Effector memory CD8-positive, alpha-beta T cell (primary cell): ENCODE results near the gene HOXB3.

Experiments used
- ATAC-seq: fragments of 150-1000 bp; cut with Tn5 transposase; replicated peaks from 2 replicates; pipeline ENCODE4 v1.10.0; 2021; ENCODE audit warnings: mild to moderate bottlenecking, moderate library complexity
- DNase-seq, 3 experiments: peaks; one replicate each; pipeline ENCODE4 v3.0.0; 2021
- H3K27ac Mint-ChIP-seq, 2 donors: one replicate each; pipeline ENCODE4 v1.8.0; 2022; ENCODE audit warnings: mild to moderate bottlenecking in 2 of 2, mixed read lengths in 2 of 2, moderate library complexity in 2 of 2
- H3K27me3 Mint-ChIP-seq, 2 donors: one replicate each; pipeline ENCODE4 v1.8.0; 2022; ENCODE audit warnings: mixed read lengths in 2 of 2
- H3K36me3 Mint-ChIP-seq: one replicate; pipeline ENCODE4 v1.8.0; 2022; ENCODE audit warnings: mild to moderate bottlenecking, moderate library complexity, mixed read lengths; ENCODE audit not compliant: insufficient read depth
- H3K4me1 Mint-ChIP-seq, 2 donors: one replicate each; pipeline ENCODE4 v1.8.0; 2022; ENCODE audit warnings: low read depth in 2 of 2, mixed read lengths in 2 of 2
- H3K4me3 Mint-ChIP-seq, 2 donors: one replicate each; pipeline ENCODE4 v1.8.0; 2022; ENCODE audit warnings: mild to moderate bottlenecking in 2 of 2, mixed read lengths in 2 of 2, moderate library complexity in 2 of 2
- H3K9me3 Mint-ChIP-seq, 2 donors: one replicate each; pipeline ENCODE4 v1.8.0; 2022; ENCODE audit warnings: mixed read lengths in 2 of 2

The HOXB3 gene

GRCh38 chr17:48595278-48595999 lies 5.4 kb upstream of the HOXB3 start:
- Mint-ChIP-seq H3K4me1 (peaks cover 39 to 42% of the 10 kb centered on the region in 2 donors), H3K4me3 (peak overlapping the region in 1 of 2 donors; percentile 38), H3K9me3 (no peaks in the 10 kb centered on the region), H3K36me3 (peaks cover 13% of the 10 kb centered on the region), H3K27ac (no peak overlapping the region), H3K27me3 (peaks cover 75 to 100% of the 10 kb centered on the region in 2 donors)
- ATAC-seq (no peak), DNase-seq (no peak)

- ATAC-seq: no peak
- Mint-ChIP-seq H3K4me1 (peaks cover 39 to 42% of the 10 kb centered on the region in 2 donors), H3K9me3 (no peaks in the 10 kb centered on the region), H3K27ac (no peak overlapping the region), H3K4me3 (peak overlapping the region in 1 of 2 donors; percentile 20), H3K27me3 (peaks cover 68 to 98% of the 10 kb centered on the region in 2 donors), H3K36me3 (peaks cover 13% of the 10 kb centered on the region)
- DNase-seq: no peak
These were observed 4.7 kb upstream of the HOXB3 start for GRCh38 chr17:48594538-48595277.

GRCh38 chr17:48593840-48594537 lies 3.9 kb upstream of the HOXB3 start:
- Mint-ChIP-seq H3K4me1 (peaks cover 39 to 42% of the 10 kb centered on the region in 2 donors), H3K27ac (peak overlapping the region in 1 of 2 donors; percentile 58), H3K27me3 (peaks cover 60 to 91% of the 10 kb centered on the region in 2 donors), H3K9me3 (no peaks in the 10 kb centered on the region), H3K4me3 (peak overlapping the region; percentile 85 to 86), H3K36me3 (peaks cover 13% of the 10 kb centered on the region)
- ATAC-seq (peak; percentile 67), DNase-seq (peak; percentile 78 to 86 (median 85))

GRCh38 chr17:48593126-48593829 lies 3.2 kb upstream of the HOXB3 start, which contains the start of gene HOXB5:
HOXB5 (minus strand) TSS chr17:48593779; CDS start chr17:48593682, 97 bp downstream.
- H3K4me1 Mint-ChIP-seq: peaks cover 34 to 39% of the 10 kb centered on the region in 2 donors
- H3K27me3 Mint-ChIP-seq: peaks cover 53 to 84% of the 10 kb centered on the region in 2 donors
- ATAC-seq: peak; percentile 45
- H3K27ac Mint-ChIP-seq: peak within 1 kb of the TSS in 1 of 2 donors; percentile 58
- no peak for DNase-seq
- H3K9me3 Mint-ChIP-seq: no peaks in the 10 kb centered on the region
- peak within 1 kb of the TSS; percentile 85 to 86 for H3K4me3 Mint-ChIP-seq
- H3K36me3 Mint-ChIP-seq: peaks cover 13% of the 10 kb centered on the region

GRCh38 chr17:48592577-48592976 lies 2.5 kb upstream of the HOXB3 start:
- peak; percentile 24 for ATAC-seq
- Mint-ChIP-seq H3K9me3 (no peaks in the 10 kb centered on the region), H3K27me3 (peaks cover 49 to 80% of the 10 kb centered on the region in 2 donors), H3K27ac (no peak overlapping the region), H3K4me1 (peaks cover 27 to 32% of the 10 kb centered on the region in 2 donors), H3K36me3 (peaks cover 11% of the 10 kb centered on the region), H3K4me3 (peak overlapping the region; percentile 85 to 86)
- no peak for DNase-seq

GRCh38 chr17:48592057-48592514 lies 2.0 kb upstream of the HOXB3 start:
- DNase-seq: no peak
- no peak for ATAC-seq
- peaks cover 22 to 27% of the 10 kb centered on the region in 2 donors for H3K4me1 Mint-ChIP-seq
- H3K27ac Mint-ChIP-seq: no peak overlapping the region
- no peak overlapping the region for H3K4me3 Mint-ChIP-seq
- no peaks in the 10 kb centered on the region for H3K9me3 Mint-ChIP-seq
- H3K27me3 Mint-ChIP-seq: peaks cover 47 to 80% of the 10 kb centered on the region in 2 donors
- peaks cover 6% of the 10 kb centered on the region for H3K36me3 Mint-ChIP-seq

- no peak for DNase-seq
- H3K27ac Mint-ChIP-seq: no peak overlapping the region
- H3K9me3 Mint-ChIP-seq: no peaks in the 10 kb centered on the region
- ATAC-seq: no peak
- H3K36me3 Mint-ChIP-seq: peaks cover 2% of the 10 kb centered on the region
- peaks cover 42 to 80% of the 10 kb centered on the region in 2 donors for H3K27me3 Mint-ChIP-seq
- no peak overlapping the region for H3K4me3 Mint-ChIP-seq
- peaks cover 18 to 21% of the 10 kb centered on the region in 2 donors for H3K4me1 Mint-ChIP-seq
These were observed 1.4 kb upstream of the HOXB3 start for GRCh38 chr17:48591255-48592056.

GRCh38 chr17:48590607-48591161 lies 643 bp upstream of the HOXB3 start:
- no peak for ATAC-seq
- H3K4me1 Mint-ChIP-seq: peaks cover 22 to 25% of the 10 kb centered on the region in 2 donors
- no peak for DNase-seq
- no peak overlapping the region for H3K27ac Mint-ChIP-seq
- peaks cover 4% of the 10 kb centered on the region for H3K36me3 Mint-ChIP-seq
- no peak overlapping the region for H3K4me3 Mint-ChIP-seq
- H3K9me3 Mint-ChIP-seq: no peaks in the 10 kb centered on the region
- peaks cover 42 to 80% of the 10 kb centered on the region in 2 donors for H3K27me3 Mint-ChIP-seq

- Mint-ChIP-seq H3K4me3 (no peak overlapping the region), H3K9me3 (no peaks in the 10 kb centered on the region), H3K36me3 (peaks cover 5% of the 10 kb centered on the region), H3K27ac (no peak overlapping the region), H3K27me3 (peaks cover 34 to 79% of the 10 kb centered on the region in 2 donors), H3K4me1 (peaks cover 31 to 34% of the 10 kb centered on the region in 2 donors)
- DNase-seq (no peak), ATAC-seq (no peak)
These were observed 796 bp downstream of the HOXB3 start for GRCh38 chr17:48589060-48589830.

- Mint-ChIP-seq H3K27me3 (peaks cover 36 to 79% of the 10 kb centered on the region in 2 donors), H3K9me3 (no peaks in the 10 kb centered on the region), H3K27ac (no peak overlapping the region), H3K4me3 (no peak overlapping the region), H3K36me3 (peaks cover 5% of the 10 kb centered on the region), H3K4me1 (peaks cover 28% of the 10 kb centered on the region in 2 donors)
- no peak for ATAC-seq
- no peak for DNase-seq
These were observed 1.5 kb downstream of the HOXB3 start for GRCh38 chr17:48588528-48588927.

GRCh38 chr17:48588074-48588415 lies 2.0 kb downstream of the HOXB3 start:
- Mint-ChIP-seq H3K4me3 (no peak overlapping the region), H3K36me3 (peaks cover 6% of the 10 kb centered on the region), H3K27ac (no peak overlapping the region), H3K27me3 (peaks cover 36 to 79% of the 10 kb centered on the region in 2 donors), H3K4me1 (peaks cover 23% of the 10 kb centered on the region in 2 donors), H3K9me3 (no peaks in the 10 kb centered on the region)
- ATAC-seq: no peak
- no peak for DNase-seq
